Transverse colon (tissue), 4 donors: ENCODE measurements around the gene DYNC1I1. TPM values are rescaled to one million over a fixed set of nuclear protein-coding genes. Genes with fewer than 3 reads are reported as not detected.
A peak's percentile ranks its signal among the peaks of the same experiment; 100 is the strongest.

Experiments
- DNase-seq: peaks from one replicate; pipeline ENCODE4 v3.0.0-alpha.2; 2019
- H3K27ac ChIP-seq, 4 donors: fragments of 200-600 bp; sonication (generic); 2 replicates each; pipeline ENCODE4 v1.5.1; 2016 to 2018; ENCODE audit warnings: inconsistent platforms in 4 of 4
- H3K27me3 ChIP-seq: fragments of 200-600 bp; sonication (generic); 2 replicates; pipeline ENCODE4 v1.5.1; 2017; ENCODE audit warnings: inconsistent platforms
- H3K36me3 ChIP-seq, 4 donors: fragments of 200-600 bp; sonication (generic); 2 replicates each; pipeline ENCODE4 v1.5.1; 2017 to 2019; ENCODE audit warnings: inconsistent platforms in 4 of 4
- H3K4me1 ChIP-seq, 4 donors: fragments of 200-600 bp; sonication (generic); 2 replicates each; pipeline ENCODE4 v1.5.1; 2017 to 2020; ENCODE audit warnings: inconsistent platforms in 4 of 4
- H3K4me3 ChIP-seq, 4 donors: fragments of 200-600 bp; sonication (generic); 1 replicate in 1 of 4; 2 replicates in 3 of 4; pipeline versions ENCODE4 v1.5.1 to v1.6.1; 2017 to 2019; ENCODE audit warnings: inconsistent platforms in 4 of 4
- H3K9me3 ChIP-seq, 2 donors: fragments of 200-600 bp; sonication (generic); 2 replicates each; pipeline ENCODE4 v1.5.1; 2017 to 2019; ENCODE audit warnings: inconsistent platforms in 2 of 2
- EP300 ChIP-seq: sonication (generic); formaldehyde crosslinking; IDR thresholded peaks from one replicate; pipeline ENCODE4 v1.6.1; 2017; ENCODE audit warnings: antibody characterized with exemption, low read depth
- POLR2A ChIP-seq: fragments of 450-650 bp; IDR thresholded peaks from one replicate; pipeline ENCODE4 v1.6.1; 2016; ENCODE audit warnings: antibody characterized with exemption, mild to moderate bottlenecking, moderate library complexity
- POLR2AphosphoS5 ChIP-seq, 3 donors: sonication (generic); formaldehyde crosslinking; IDR thresholded peaks; one replicate each; pipeline ENCODE4 v1.6.1; 2016; ENCODE audit warnings: antibody characterized with exemption in 3 of 3
- WGBS, 2 donors: methylation state at CpG; one replicate each; pipeline ENCODE4 v1.1.5; 2018; ENCODE audit warnings: low coverage in 1 of 2; 5-methylcytosine and 5-hydroxymethylcytosine counted together
- in situ Hi-C, 4 donors: fragments of 200-750 bp; cut with MboI; loops; one replicate each; pipeline versions ENCODE4 v1.15.0 to v1.15.1; 2017; ENCODE audit warnings: low sequenced_read_pairs in 3 of 4, low pct_ligation_motif_present in 1 of 4, low pct_unique_long_range_greater_than_20kb in 1 of 4
- intact Hi-C: fragments of 100-400 bp; cut with DNase I; formaldehyde crosslinking; loops from one replicate; pipeline ENCODE4 v1.15.1; 2023; ENCODE audit warnings: low total_unique reads
- total RNA-seq, 4 donors: library from RNA; depleted of rRNA; stranded (reverse); fragments of >200 nt; gene quantifications; one replicate each; pipeline ENCODE4 v1.1.0, GENCODE V29; 2016
- TF ChIP-seq, protein P1 (sequence below), 5 experiments: fragments of 200-600 bp in 3 of 5; fragments of 450-650 bp in 2 of 5; sonication (generic) in 3 of 5; IDR thresholded peaks; 1 replicate in 2 of 5; 2 replicates in 3 of 5; pipeline ENCODE4 v1.5.1; 2016 to 2017; ENCODE audit warnings: antibody characterized with exemption in 5 of 5, inconsistent platforms in 3 of 5, mild to moderate bottlenecking in 2 of 5, moderate library complexity in 1 of 5

The DYNC1I1 gene
- total RNA-seq, 4 donors from 2014 or later: 1.8 to 37.0 (median 7.4) TPM

DNA sequence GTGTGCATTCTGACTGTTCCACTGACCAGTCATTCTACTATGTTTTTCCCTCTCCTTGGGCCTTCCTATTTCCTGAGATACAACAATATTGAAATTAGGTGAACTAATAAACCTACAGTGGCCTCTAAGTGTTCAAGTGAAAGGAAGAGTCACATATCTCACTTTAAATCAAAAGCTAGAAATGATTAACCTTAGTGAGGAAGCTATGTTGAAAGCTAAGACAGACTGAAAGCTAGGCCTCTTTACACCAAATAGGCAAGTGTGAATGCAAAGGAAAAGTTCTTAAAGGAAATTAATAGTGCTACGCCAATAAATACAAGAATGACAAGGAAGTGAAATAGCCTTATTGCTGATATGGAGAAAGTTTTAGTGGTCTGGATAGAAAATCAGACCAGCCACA is 5.7 kb upstream of the DYNC1I1 start:
- H3K4me3 ChIP-seq: no peak overlapping the region
- no peaks in the 10 kb centered on the region for H3K9me3 ChIP-seq
- no peaks in the 10 kb centered on the region for H3K36me3 ChIP-seq
- no peaks in the 10 kb centered on the region for H3K27me3 ChIP-seq
- TF ChIP-seq POLR2A (no peak), EP300 (no peak), POLR2AphosphoS5 (IDR thresholded peaks at IDR 0.05) (no peak)
- TF ChIP-seq, protein P1, sequence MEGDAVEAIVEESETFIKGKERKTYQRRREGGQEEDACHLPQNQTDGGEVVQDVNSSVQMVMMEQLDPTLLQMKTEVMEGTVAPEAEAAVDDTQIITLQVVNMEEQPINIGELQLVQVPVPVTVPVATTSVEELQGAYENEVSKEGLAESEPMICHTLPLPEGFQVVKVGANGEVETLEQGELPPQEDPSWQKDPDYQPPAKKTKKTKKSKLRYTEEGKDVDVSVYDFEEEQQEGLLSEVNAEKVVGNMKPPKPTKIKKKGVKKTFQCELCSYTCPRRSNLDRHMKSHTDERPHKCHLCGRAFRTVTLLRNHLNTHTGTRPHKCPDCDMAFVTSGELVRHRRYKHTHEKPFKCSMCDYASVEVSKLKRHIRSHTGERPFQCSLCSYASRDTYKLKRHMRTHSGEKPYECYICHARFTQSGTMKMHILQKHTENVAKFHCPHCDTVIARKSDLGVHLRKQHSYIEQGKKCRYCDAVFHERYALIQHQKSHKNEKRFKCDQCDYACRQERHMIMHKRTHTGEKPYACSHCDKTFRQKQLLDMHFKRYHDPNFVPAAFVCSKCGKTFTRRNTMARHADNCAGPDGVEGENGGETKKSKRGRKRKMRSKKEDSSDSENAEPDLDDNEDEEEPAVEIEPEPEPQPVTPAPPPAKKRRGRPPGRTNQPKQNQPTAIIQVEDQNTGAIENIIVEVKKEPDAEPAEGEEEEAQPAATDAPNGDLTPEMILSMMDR (IDR thresholded peaks at IDR 0.05): no peak
- DNase-seq: no peak
- intact Hi-C loops (loop anchor here (5.0 kb wide), 1 partner anchor 694 kb away; no protein-coding TSS in a partner anchor), in situ Hi-C loops (no loop called here)
- no peak overlapping the region for H3K27ac ChIP-seq
- 72 to 100% methylated on average over 1 of the region's 1 CpG for WGBS, 2 donors
- H3K4me1 ChIP-seq: no peaks in the 10 kb centered on the region

DNA sequence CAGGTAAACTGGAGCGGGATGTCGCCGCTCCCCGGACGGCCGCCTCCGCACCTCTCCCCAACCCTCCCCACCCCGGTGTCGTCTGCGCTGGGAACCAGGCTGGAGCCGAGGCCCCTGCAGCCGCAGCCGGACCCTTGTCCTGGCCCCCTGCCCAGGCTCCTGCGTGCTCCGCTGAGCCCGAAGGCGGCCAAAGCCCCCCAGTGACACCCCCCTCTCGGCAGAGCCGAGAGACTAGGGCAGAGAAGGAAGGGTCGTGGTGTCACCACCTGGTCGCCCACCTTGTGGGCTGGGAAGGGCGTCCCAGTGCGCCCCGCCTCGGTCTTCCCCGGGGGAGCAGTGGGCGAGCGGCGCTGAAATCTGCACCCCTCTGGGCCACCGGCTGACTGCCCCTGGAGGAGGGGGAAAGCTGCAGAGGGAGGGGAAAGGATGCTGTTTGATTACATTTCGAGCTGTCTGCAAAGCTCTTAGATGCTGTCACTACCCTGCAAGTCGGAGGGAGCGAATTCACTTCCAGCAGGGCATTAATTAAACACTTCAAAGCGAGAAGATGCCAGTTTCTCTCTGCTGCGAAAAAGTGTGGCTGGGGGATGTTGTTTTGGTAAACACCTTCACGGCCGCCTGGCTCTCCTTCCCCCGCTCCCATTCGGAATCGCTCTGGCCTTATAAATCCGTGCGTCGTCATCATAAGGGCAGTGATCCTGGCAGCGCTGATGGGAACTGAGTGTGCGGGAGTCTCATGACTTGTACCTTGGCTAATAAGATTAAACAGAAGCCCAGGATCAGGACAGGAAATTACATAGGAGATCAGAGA is 622 bp downstream of the DYNC1I1 start:
- 16% methylated on average over 36 of the region's 45 CpGs; no CpG with 5 or more reads in 1 of the 2 donors for WGBS, 2 donors

DNA sequence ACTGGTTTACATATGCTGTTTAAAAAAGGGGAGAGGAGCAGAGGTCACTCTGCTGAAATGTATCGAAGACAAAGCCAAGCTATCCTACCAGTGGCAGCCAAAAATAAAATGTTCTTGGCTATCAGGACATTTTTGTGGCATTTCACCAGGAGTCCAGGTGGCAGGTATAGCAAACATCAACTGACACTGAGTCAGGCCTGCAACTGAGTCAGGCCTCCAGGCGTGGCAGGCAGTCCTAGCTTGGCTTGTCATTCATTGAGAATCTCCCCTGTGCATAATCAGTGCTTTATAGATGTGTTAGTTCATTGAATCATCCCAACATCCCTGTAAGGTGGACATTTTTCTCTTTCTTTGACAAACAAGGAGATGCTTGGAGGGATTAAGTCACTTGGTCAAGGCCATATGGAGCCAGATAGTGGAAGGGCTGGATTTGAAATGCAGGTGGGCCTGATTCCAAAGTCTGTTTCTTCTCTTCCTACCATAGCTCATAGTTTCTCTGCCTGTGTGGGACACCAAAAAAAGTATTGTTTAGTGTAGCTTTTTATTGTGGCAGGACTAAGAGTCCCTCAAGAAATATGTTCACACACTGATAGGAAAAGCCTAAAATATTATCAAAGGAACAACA is 4.3 kb downstream of the DYNC1I1 start:
- intact Hi-C loops: no loop called here
- peaks cover 23% of the 10 kb centered on the region for H3K27me3 ChIP-seq
- H3K27ac ChIP-seq: no peak overlapping the region
- WGBS, 2 donors: 80 to 88% methylated on average over 1 to 2 of the region's 2 CpGs
- H3K36me3 ChIP-seq: no peaks in the 10 kb centered on the region
- TF ChIP-seq POLR2AphosphoS5 (IDR thresholded peaks at IDR 0.05) (no peak), POLR2A (no peak), EP300 (no peak)
- TF ChIP-seq, protein P1 (IDR thresholded peaks at IDR 0.05): no peak
- H3K4me3 ChIP-seq: no peak overlapping the region
- no peaks in the 10 kb centered on the region for H3K9me3 ChIP-seq
- in situ Hi-C loops: no loop called here
- H3K4me1 ChIP-seq: peaks cover 0 to 11% (median 5%) of the 10 kb centered on the region in 4 donors
- DNase-seq: no peak

More for the DNA sequence above, 622 bp downstream of the DYNC1I1 start:
- Histone ChIP-seq H3K27me3 (peaks cover 23% of the 10 kb centered on the region), H3K36me3 (no peaks in the 10 kb centered on the region), H3K9me3 (no peaks in the 10 kb centered on the region), H3K4me1 (peaks cover 0 to 11% (median 5%) of the 10 kb centered on the region in 4 donors), H3K4me3 (peak overlapping the region; percentile 51 to 66 (median 56)), H3K27ac (peak overlapping the region; percentile 41 to 76 (median 60))
- TF ChIP-seq POLR2AphosphoS5 (IDR thresholded peaks at IDR 0.05) (peak in 2 of 3 donors; percentile 53 to 57), EP300 (peak; percentile 49), POLR2A (no peak)
- TF ChIP-seq, protein P1 (IDR thresholded peaks at IDR 0.05): no peak
- intact Hi-C loops (no loop called here), in situ Hi-C loops (no loop called here)
- peak; percentile 26 for DNase-seq

DNA sequence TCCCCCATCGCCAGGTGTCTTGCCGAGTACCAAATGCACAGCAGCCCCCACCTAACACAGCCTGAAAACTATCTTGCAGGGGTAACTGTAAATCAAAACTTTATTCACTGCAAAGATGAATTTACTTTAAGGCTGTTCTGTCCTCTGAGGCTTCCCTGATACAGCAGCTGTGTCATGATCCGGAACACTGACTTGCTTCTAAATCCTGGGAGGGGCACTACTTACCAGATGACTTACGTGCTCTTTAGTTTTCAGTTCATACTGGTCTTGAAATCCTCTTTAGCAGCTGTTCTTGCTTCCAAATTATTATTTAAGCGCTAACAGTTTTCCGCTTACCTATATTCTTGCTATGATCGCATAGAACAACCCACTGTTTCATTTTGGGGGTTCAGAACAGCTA is 4.9 kb downstream of the DYNC1I1 start:
- Histone ChIP-seq H3K27ac (no peak overlapping the region), H3K4me1 (peaks cover 0 to 7% (median 5%) of the 10 kb centered on the region in 4 donors), H3K27me3 (peaks cover 20% of the 10 kb centered on the region), H3K36me3 (no peaks in the 10 kb centered on the region), H3K4me3 (no peak overlapping the region), H3K9me3 (no peaks in the 10 kb centered on the region)
- in situ Hi-C loops: no loop called here
- TF ChIP-seq, protein P1 (IDR thresholded peaks at IDR 0.05): no peak
- TF ChIP-seq EP300: no peak
- TF ChIP-seq POLR2AphosphoS5 (IDR thresholded peaks at IDR 0.05): no peak
- TF ChIP-seq POLR2A: no peak
- intact Hi-C loops: no loop called here
- 76 to 86% methylated on average over 5 to 7 of the region's 7 CpGs for WGBS, 2 donors
- DNase-seq: no peak
